Neutrophil (primary cell): ENCODE measurements around the gene TRPT1.
A peak's percentile ranks its signal among the peaks of the same experiment; 100 is the strongest.

Source experiments
- H3K27ac ChIP-seq: fragments of 200-600 bp; sonication (generic); 2 replicates; pipeline ENCODE4 v1.5.1; 2016; ENCODE audit warnings: mild to moderate bottlenecking, moderate library complexity
- H3K27me3 ChIP-seq: fragments of 200-600 bp; sonication (generic); 2 replicates; pipeline ENCODE4 v1.6.0; 2016; ENCODE audit warnings: mild to moderate bottlenecking
- H3K36me3 ChIP-seq: fragments of 200-600 bp; sonication (generic); 2 replicates; pipeline ENCODE4 v1.5.1; 2017
- H3K4me1 ChIP-seq, 2 experiments: fragments of 200-600 bp in 1 of 2; sonication (generic) in 1 of 2; 1 replicate in 1 of 2; 2 replicates in 1 of 2; pipeline versions ENCODE4 v1.5.1 to v1.6.1; 2013 to 2016; ENCODE audit warnings: low read depth in 1 of 2, low read length in 1 of 2, mild to moderate bottlenecking in 1 of 2, moderate library complexity in 1 of 2; ENCODE audit not compliant: control insufficient read depth in 1 of 2, insufficient read depth in 1 of 2
- H3K4me3 ChIP-seq, 2 experiments: fragments of 200-600 bp in 1 of 2; sonication (generic) in 1 of 2; 1 replicate in 1 of 2; 2 replicates in 1 of 2; pipeline ENCODE4 v1.5.1; 2013 to 2016; ENCODE audit warnings: low read depth in 1 of 2, low read length in 1 of 2, mild to moderate bottlenecking in 1 of 2, moderate library complexity in 1 of 2
- H3K9me3 ChIP-seq: fragments of 200-600 bp; sonication (generic); 2 replicates; pipeline ENCODE4 v1.5.1; 2016
- TF ChIP-seq, protein P1 (sequence below): fragments of 200-600 bp; sonication (generic); IDR thresholded peaks from 2 replicates; pipeline ENCODE4 v1.5.1; 2016; ENCODE audit warnings: antibody characterized with exemption

TRPT1 gene

DNA sequence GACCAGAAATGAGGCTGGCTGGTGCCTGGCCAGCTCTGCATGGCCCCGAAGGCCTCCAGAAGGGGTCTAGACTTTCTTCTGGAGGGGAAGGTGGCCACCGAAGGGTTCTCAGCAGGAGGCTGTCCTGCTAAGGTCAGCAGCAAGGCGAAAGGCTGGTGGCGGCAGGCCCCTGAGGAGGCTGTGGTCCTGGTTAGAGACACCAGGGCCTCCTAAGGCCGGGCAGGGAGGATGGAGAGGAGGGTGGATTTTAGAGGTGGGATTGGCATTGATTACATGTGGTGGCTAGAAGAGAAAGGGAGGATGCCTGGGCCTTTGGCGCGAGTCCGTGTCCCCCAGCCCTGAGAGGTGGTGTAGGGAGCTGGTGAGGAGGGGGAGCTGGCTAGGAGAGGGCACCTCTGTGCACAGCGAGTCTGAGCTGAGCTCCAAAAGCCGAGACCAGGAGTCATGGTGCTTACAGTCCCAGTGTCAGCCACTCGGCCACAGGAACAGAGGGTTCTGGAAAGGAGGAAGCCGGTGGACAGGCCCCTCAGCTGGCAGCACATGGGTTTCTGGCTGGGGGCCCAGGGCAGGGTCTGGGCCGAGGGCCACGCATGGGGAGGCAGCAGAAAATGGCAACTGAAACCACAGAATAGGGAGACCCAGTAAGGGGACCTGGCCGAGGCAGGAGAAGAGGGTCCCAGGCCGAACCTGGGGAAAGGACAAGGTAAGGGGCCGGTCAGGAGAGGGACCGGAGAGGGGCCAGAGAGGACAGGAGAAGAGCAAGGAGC is 17.0 kb downstream of the TRPT1 start:
- peak overlapping the region; percentile 90 to 100 for H3K4me3 ChIP-seq
- H3K27ac ChIP-seq, result peak overlapping the region; percentile 99
- H3K27me3 ChIP-seq, result no peaks in the 10 kb centered on the region
- H3K36me3 ChIP-seq, result peaks cover 41% of the 10 kb centered on the region
- TF ChIP-seq, protein P1, sequence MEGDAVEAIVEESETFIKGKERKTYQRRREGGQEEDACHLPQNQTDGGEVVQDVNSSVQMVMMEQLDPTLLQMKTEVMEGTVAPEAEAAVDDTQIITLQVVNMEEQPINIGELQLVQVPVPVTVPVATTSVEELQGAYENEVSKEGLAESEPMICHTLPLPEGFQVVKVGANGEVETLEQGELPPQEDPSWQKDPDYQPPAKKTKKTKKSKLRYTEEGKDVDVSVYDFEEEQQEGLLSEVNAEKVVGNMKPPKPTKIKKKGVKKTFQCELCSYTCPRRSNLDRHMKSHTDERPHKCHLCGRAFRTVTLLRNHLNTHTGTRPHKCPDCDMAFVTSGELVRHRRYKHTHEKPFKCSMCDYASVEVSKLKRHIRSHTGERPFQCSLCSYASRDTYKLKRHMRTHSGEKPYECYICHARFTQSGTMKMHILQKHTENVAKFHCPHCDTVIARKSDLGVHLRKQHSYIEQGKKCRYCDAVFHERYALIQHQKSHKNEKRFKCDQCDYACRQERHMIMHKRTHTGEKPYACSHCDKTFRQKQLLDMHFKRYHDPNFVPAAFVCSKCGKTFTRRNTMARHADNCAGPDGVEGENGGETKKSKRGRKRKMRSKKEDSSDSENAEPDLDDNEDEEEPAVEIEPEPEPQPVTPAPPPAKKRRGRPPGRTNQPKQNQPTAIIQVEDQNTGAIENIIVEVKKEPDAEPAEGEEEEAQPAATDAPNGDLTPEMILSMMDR, result no peak
- no peaks in the 10 kb centered on the region for H3K9me3 ChIP-seq
- H3K4me1 ChIP-seq, result peaks cover 78 to 79% of the 10 kb centered on the region in 2 experiments

DNA sequence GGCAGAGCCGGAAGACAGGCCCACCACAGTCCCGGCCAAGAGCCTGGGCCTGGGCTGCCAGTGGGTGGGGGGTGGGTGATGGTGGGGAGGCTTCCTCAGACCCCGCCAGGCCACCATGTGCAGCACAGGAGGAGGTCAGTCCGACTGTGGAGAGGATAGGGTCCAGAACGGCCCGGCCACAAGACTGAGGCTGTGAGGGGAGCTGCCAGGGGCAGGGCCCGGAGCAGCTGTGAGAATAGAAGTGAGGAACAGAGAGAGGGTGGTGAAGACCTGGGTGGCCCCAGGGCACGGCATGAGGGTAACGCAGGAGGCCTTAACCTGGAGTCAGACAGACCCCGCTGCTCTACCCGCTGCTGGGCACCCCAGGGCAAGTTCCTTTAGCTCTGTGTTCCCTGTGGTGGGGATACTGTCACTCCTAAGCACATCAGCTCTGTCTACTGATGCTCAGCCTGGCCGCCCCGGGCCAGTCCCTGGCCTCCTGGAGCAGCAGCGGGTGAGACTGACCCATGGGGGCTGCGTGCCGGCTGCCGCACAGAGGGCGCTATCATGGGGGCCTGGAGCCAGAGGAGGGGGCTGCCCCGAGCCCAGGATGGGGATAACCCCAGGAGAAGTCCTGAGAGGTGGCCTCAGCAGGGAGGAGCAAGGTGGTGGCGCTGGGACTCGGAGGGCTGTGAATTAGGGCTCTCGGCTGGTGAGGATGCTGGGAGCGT is 17.7 kb downstream of the TRPT1 start:
- peaks cover 41% of the 10 kb centered on the region for H3K36me3 ChIP-seq
- TF ChIP-seq, protein P1, result no peak
- H3K4me3 ChIP-seq, result peak overlapping the region; percentile 90 to 100
- H3K9me3 ChIP-seq, result no peaks in the 10 kb centered on the region
- H3K4me1 ChIP-seq, result peaks cover 78 to 79% of the 10 kb centered on the region in 2 experiments
- H3K27me3 ChIP-seq, result no peaks in the 10 kb centered on the region
- peak overlapping the region; percentile 99 for H3K27ac ChIP-seq

- Histone ChIP-seq H3K9me3 (no peaks in the 10 kb centered on the region), H3K4me3 (peak overlapping the region; percentile 90 to 100), H3K27me3 (no peaks in the 10 kb centered on the region), H3K27ac (peak overlapping the region; percentile 99), H3K4me1 (peaks cover 70 to 73% of the 10 kb centered on the region in 2 experiments), H3K36me3 (peaks cover 44% of the 10 kb centered on the region)
- TF ChIP-seq, protein P1, result no peak
Measured at GRCh38 chr11:64207256-64208085, 18.5 kb downstream of the TRPT1 start.

GRCh38 chr11:64206457-64207255 is 19.3 kb downstream of the TRPT1 start, which contains the start of gene FERMT3:
TSS of gene FERMT3 (plus strand) at chr11:64206721. CDS start at chr11:64207365, 644 bp downstream.
- H3K4me3 ChIP-seq, result peak within 1 kb of the TSS; percentile 90 to 100
- H3K27ac ChIP-seq, result peak within 1 kb of the TSS; percentile 99
- H3K27me3 ChIP-seq, result no peaks in the 10 kb centered on the region
- H3K36me3 ChIP-seq, result peaks cover 39% of the 10 kb centered on the region
- TF ChIP-seq, protein P1, result peak; percentile 17
- peaks cover 62 to 65% of the 10 kb centered on the region in 2 experiments for H3K4me1 ChIP-seq
- H3K9me3 ChIP-seq, result no peaks in the 10 kb centered on the region
